Measurements from ENCODE around the gene WWOX. TPM values are rescaled to one million over a fixed set of nuclear protein-coding genes. Genes with fewer than 3 reads are reported as not detected.

WWOX gene
- total and polyA plus RNA-seq, 2 of the 4 experiments (the other 2 are of a cell fraction) = 2.7 to 5.4 TPM

- no TSS peak for BruUV-seq (replicated peaks)
- no peak overlapping the region for H3K27ac ChIP-seq (ENCODE audit: insufficient read depth, low read length)
- H2AK9ac ChIP-seq (replicated peaks; ENCODE audit: low read depth, low read length, poor library complexity) = no peak overlapping the region
- H4K5ac ChIP-seq (ENCODE audit: low read depth, low read length) = no peak overlapping the region
- H3K27me3 ChIP-seq (ENCODE audit: control insufficient read depth, insufficient read depth, low read length) = no peaks in the 10 kb centered on the region
- WGBS, 2 experiments (ENCODE audit: extremely low coverage in 2 of 2, insufficient read length in 1 of 2) = no CpG with 5 or more reads among the region's 4 CpGs
- H3K9ac ChIP-seq (ENCODE audit: low read depth, low read length) = no peak overlapping the region
- no peak overlapping the region for H4K8ac ChIP-seq (ENCODE audit: low read depth in 2 of 2, low read length in 2 of 2)
- intact Hi-C loops (cut with micrococcal nuclease) = no loop called here
- H3K4ac ChIP-seq (ENCODE audit: low read depth, low read length) = no peak overlapping the region
- DNase-seq = no peak
- no peak overlapping the region for H2BK120ac ChIP-seq (ENCODE audit: low read depth, low read length)
- no peak overlapping the region for H3K56ac ChIP-seq (ENCODE audit: extremely low read depth, insufficient read depth, low read length)
- POLR2A ChIA-PET (ENCODE audit: unreplicated experiment) = no interaction called here
- in situ Hi-C loops (cut with MboI; ENCODE audit: low sequenced_read_pairs) = no loop called here
- H3K79me1 ChIP-seq (ENCODE audit: low read depth in 1 of 2, low read length in 2 of 2) = no peaks in the 10 kb centered on the region
- H4K20me1 ChIP-seq (ENCODE audit: insufficient read depth, low read length) = no peaks in the 10 kb centered on the region
- no peak overlapping the region for H4K91ac ChIP-seq (ENCODE audit: insufficient read depth, low read depth, low read length)
- dilution Hi-C loops (cut with HindIII; ENCODE audit: low sequenced_read_pairs, unreplicated experiment) = no loop called here
- no peak overlapping the region for H2AK5ac ChIP-seq (ENCODE audit: low read depth, low read length)
- TF ChIP-seq NFE2L2 (IDR thresholded peaks at IDR 0.05; ENCODE audit: low read depth, low read length) (no peak), SMC3 (IDR thresholded peaks at IDR 0.05; ENCODE audit: low read depth, low read length) (no peak), RCOR1 (IDR thresholded peaks at IDR 0.05; ENCODE audit: insufficient replicate concordance, low read length) (no peak)
- no peaks in the 10 kb centered on the region for H3K36me3 ChIP-seq (ENCODE audit: control insufficient read depth, insufficient read depth, low read length)
- H2AFZ ChIP-seq (replicated peaks; ENCODE audit: low read length, poor library complexity) = no peak overlapping the region
- H3K4me2 ChIP-seq (ENCODE audit: low read depth, low read length) = no peak overlapping the region
- no peak overlapping the region for H2BK20ac ChIP-seq (ENCODE audit: low read depth, low read length)
- no peaks in the 10 kb centered on the region for H3K9me1 ChIP-seq (ENCODE audit: insufficient read depth, low read length)
- no peak overlapping the region for H2BK15ac ChIP-seq (ENCODE audit: low read depth, low read length)
- no peak overlapping the region for H2BK5ac ChIP-seq (ENCODE audit: low read depth, low read length, poor library complexity, severe bottlenecking)
- no peaks in the 10 kb centered on the region for H3K4me1 ChIP-seq (ENCODE audit: control insufficient read depth, insufficient read depth, low read length)
- no peak overlapping the region for H3K14ac ChIP-seq (replicated peaks; ENCODE audit: low read depth, low read length)
- peaks cover 14% of the 10 kb centered on the region for H3K9me3 ChIP-seq (ENCODE audit: control insufficient read depth, insufficient read depth, low read length)
- no peak overlapping the region for H3K4me3 ChIP-seq (ENCODE audit: insufficient read depth, low read depth, low read length)
- no peak overlapping the region for H3K18ac ChIP-seq (ENCODE audit: low read depth, low read length)
- CTCF ChIA-PET = no interaction called here
- no peak for ATAC-seq (ENCODE audit: low read depth)
- no peak overlapping the region for H3K23ac ChIP-seq (ENCODE audit: low read depth, low read length)
Observed at GRCh38 chr16:78377312-78377711, 277.9 kb downstream of the WWOX start.
